K562 (cell line): Measurements from ENCODE around the gene ARAF. TPM values are rescaled to one million over a fixed set of nuclear protein-coding genes. Genes with fewer than 3 reads are reported as not detected.

Experiments
- ATAC-seq: fragments of 200-7000 bp; cut with Tn5 transposase; 3 replicates; pipeline ENCODE4 v1.9.1; 2020; ENCODE audit warnings: moderate library complexity
- BruUV-seq: library from RNA; stranded (reverse); fragments of 400-500 nt; replicated peaks from 2 replicates; lab custom pipeline; 2021; lab: Mats Ljungman, UMichigan
- CTCF ChIA-PET: fragments of 300-600 bp; formaldehyde crosslinking; extraction: SDS; loops from one replicate; lab custom pipeline; 2021; ENCODE audit warnings: low intra/inter-chr PET ratio; lab: Yijun Ruan, JAX
- POLR2A ChIA-PET: fragments of 300-600, 350-650 bp; sonication (Branson Sonifier 250); formaldehyde crosslinking; extraction: SDS; loops from one replicate; lab custom pipeline; 2021; ENCODE audit warnings: antibody characterized with exemption, inconsistent platforms; lab: Yijun Ruan, JAX
- DNase-seq, 4 experiments: peaks; one replicate each; pipeline versions ENCODE4 v3.0.0 to v3.0.0-alpha.2; 2011 to 2018; ENCODE audit warnings: low spot score in 3 of 4, mixed read lengths in 3 of 4; ENCODE audit errors: extremely low read depth in 1 of 4
- FAIRE-seq: peaks from 2 replicates; lab custom pipeline; 2011; peaks lifted over from hg19 to GRCh38; lab: Jason Lieb, UNC
- H2AFZ ChIP-seq: 2 replicates; pipeline ENCODE4 v1.6.0; 2011; ENCODE audit warnings: low read depth, low read length, control low read depth, inconsistent platforms
- H3K27ac ChIP-seq: fragments of 200-600 bp; 3 replicates; pipeline ENCODE4 v1.8.0; 2011; ENCODE audit warnings: low read depth, mild to moderate bottlenecking, control low read depth, inconsistent platforms, low read length, moderate library complexity, mixed read lengths; ENCODE audit errors: extremely low read depth
- H3K27me3 ChIP-seq, 2 experiments: fragments of 300-600 bp in 1 of 2; 2 replicates in 1 of 2; 3 replicates in 1 of 2; pipeline versions ENCODE4 v1.6.0 to v1.8.0; 2011; ENCODE audit warnings: inconsistent platforms in 2 of 2, low read length in 2 of 2, mild to moderate bottlenecking in 1 of 2, mixed read lengths in 1 of 2, moderate library complexity in 1 of 2; ENCODE audit not compliant: control insufficient read depth in 2 of 2, insufficient read depth in 2 of 2
- H3K36me3 ChIP-seq: fragments of 300-600 bp; 3 replicates; pipeline ENCODE4 v1.8.0; 2011; ENCODE audit warnings: mild to moderate bottlenecking, low read length, inconsistent platforms; ENCODE audit not compliant: control insufficient read depth, insufficient read depth
- H3K4me1 ChIP-seq, 2 experiments: fragments of 200-600 bp in 1 of 2; replicated peaks in 1 of 2; 2 replicates in 1 of 2; 3 replicates in 1 of 2; pipeline versions ENCODE4 v1.5.1 to v1.8.0; 2011; ENCODE audit warnings: inconsistent platforms in 2 of 2, low read length in 2 of 2, mild to moderate bottlenecking in 1 of 2, mixed read lengths in 1 of 2, moderate library complexity in 1 of 2; ENCODE audit not compliant: control insufficient read depth in 2 of 2, insufficient read depth in 2 of 2
- H3K4me2 ChIP-seq: 2 replicates; pipeline ENCODE4 v1.6.1; 2011; ENCODE audit warnings: low read length, control low read depth, inconsistent platforms, mixed read lengths; ENCODE audit not compliant: insufficient read depth
- H3K4me3 ChIP-seq: fragments of 200-600 bp; sonication (generic), shearing (Covaris generic); 2 replicates; pipeline ENCODE4 v1.5.1; 2016; ENCODE audit warnings: control low read depth, inconsistent platforms
- H3K79me2 ChIP-seq: fragments of 200-600 bp; 3 replicates; pipeline ENCODE4 v1.8.0; 2011; ENCODE audit warnings: low read length, inconsistent platforms; ENCODE audit not compliant: control insufficient read depth, insufficient read depth
- H3K9ac ChIP-seq, 2 experiments: 2 replicates each; pipeline versions ENCODE4 v1.6.0 to v1.6.1; 2011; ENCODE audit warnings: low read depth in 2 of 2, low read length in 2 of 2, control low read depth in 1 of 2, inconsistent platforms in 1 of 2, mild to moderate bottlenecking in 1 of 2, mixed read lengths in 1 of 2; ENCODE audit not compliant: insufficient read depth in 1 of 2
- H3K9me1 ChIP-seq: one replicate; pipeline ENCODE4 v1.6.0; 2011; ENCODE audit warnings: inconsistent platforms, mild to moderate bottlenecking, low read length, moderate library complexity; ENCODE audit not compliant: control insufficient read depth, insufficient read depth
- H3K9me3 ChIP-seq: replicated peaks from 2 replicates; pipeline ENCODE4 v1.5.1; 2011; ENCODE audit warnings: low read depth, low read length, inconsistent platforms; ENCODE audit not compliant: control insufficient read depth, insufficient read depth
- H4K20me1 ChIP-seq: replicated peaks from 2 replicates; pipeline ENCODE4 v1.6.1; 2011; ENCODE audit warnings: low read length, inconsistent platforms, mixed read lengths; ENCODE audit not compliant: control insufficient read depth, insufficient read depth
- CTBP1 ChIP-seq: fragments of 450-650 bp; IDR thresholded peaks from 2 replicates; pipeline ENCODE4 v1.6.1; 2016; ENCODE audit warnings: borderline replicate concordance
- DMBX1 ChIP-seq: fragments of 250-450 bp; sonication (Bioruptor Pico); IDR thresholded peaks from 2 replicates; pipeline ENCODE4 v1.8.0; 2022; ENCODE audit warnings: inconsistent platforms, mild to moderate bottlenecking, moderate library complexity, borderline replicate concordance
- ILK ChIP-seq: fragments of 450-650 bp; IDR thresholded peaks from 2 replicates; pipeline ENCODE4 v1.6.1; 2016; ENCODE audit warnings: missing genetic modification characterization, low read depth, mild to moderate bottlenecking, missing compliant biosample characterization, moderate library complexity, borderline replicate concordance
- IRF2 ChIP-seq: sonication (generic); formaldehyde crosslinking; IDR thresholded peaks from 2 replicates; pipeline ENCODE4 v1.8.1; 2022; ENCODE audit warnings: mild to moderate bottlenecking, missing genetic modification reagents
- KLF1 ChIP-seq: fragments of 450-650 bp; IDR thresholded peaks from 2 replicates; pipeline ENCODE4 v1.6.1; 2016; ENCODE audit warnings: missing genetic modification characterization, missing compliant biosample characterization
- NCOR1 ChIP-seq: fragments of 450-650 bp; IDR thresholded peaks from 2 replicates; pipeline ENCODE4 v1.6.1; 2016; ENCODE audit warnings: mild to moderate bottlenecking, moderate library complexity
- PURB ChIP-seq: sonication (generic); formaldehyde crosslinking; IDR thresholded peaks from 2 replicates; pipeline ENCODE4 v1.9.0; 2021; ENCODE audit warnings: low read depth, mild to moderate bottlenecking, missing genetic modification reagents
- SOX6 ChIP-seq: fragments of 450-650 bp; IDR thresholded peaks from 2 replicates; pipeline ENCODE4 v1.6.1; 2014; ENCODE audit warnings: mild to moderate bottlenecking
- STAG1 ChIP-seq: sonication (generic); formaldehyde crosslinking; IDR thresholded peaks from 2 replicates; pipeline ENCODE4 v1.5.0; 2020; ENCODE audit warnings: missing genetic modification reagents, borderline replicate concordance
- TAL1 ChIP-seq: fragments of 450-650 bp; IDR thresholded peaks from 2 replicates; pipeline ENCODE4 v1.6.1; 2016; ENCODE audit warnings: mild to moderate bottlenecking
- TEAD2 ChIP-seq: fragments of 450-650 bp; IDR thresholded peaks from 2 replicates; pipeline ENCODE4 v1.6.1; 2016; ENCODE audit warnings: missing genetic modification characterization, control low read depth, missing compliant biosample characterization
- ZNF444 ChIP-seq: fragments of 250-450 bp; sonication (Bioruptor Pico); IDR thresholded peaks from 2 replicates; pipeline ENCODE4 v1.4.0; 2020; ENCODE audit warnings: mild to moderate bottlenecking, moderate library complexity
- WGBS: fragments of 100-300 bp; shearing (Covaris generic); methylation state at CpG from one replicate; pipeline ENCODE4 v1.1.6; 2016; ENCODE audit warnings: low coverage, mixed read lengths; ENCODE audit not compliant: insufficient coverage; ENCODE audit errors: missing lambda C conversion rate; 5-methylcytosine and 5-hydroxymethylcytosine counted together
- in situ Hi-C: fragments of 300-500 bp; cut with MboI; formaldehyde crosslinking; loops from 4 replicates; pipeline ENCODE4 v1.15.0; 2018; ENCODE audit warnings: inconsistent platforms, mixed read lengths
- intact Hi-C: fragments of 100-400 bp; cut with micrococcal nuclease; formaldehyde crosslinking; loops from 2 replicates; pipeline ENCODE4 v1.14.2; 2022
- polyA plus RNA-seq, 8 experiments: library from polyadenylated mRNA; depleted of rRNA in 4 of 8; stranded (reverse) in 5 of 8; unstranded in 3 of 8; fragments of >200 nt; fragmentation: Nextera tagmentation in 2 of 8; fragmentation: Illumina TruSeq in 1 of 8; extraction: Ambion mirVana in 2 of 8; extraction: Trizol in 1 of 8; gene quantifications; 2 replicates each; pipeline versions ENCODE4 v1.2.1 to v1.2.3, GENCODE V29; 2011 to 2014; ENCODE audit warnings: inconsistent platforms in 1 of 8, missing spikeins in 1 of 8
- total RNA-seq, 7 experiments: library from RNA; depleted of rRNA in 6 of 7; stranded (reverse); fragments of >200 nt in 6 of 7; fragmentation: Illumina TruSeq in 2 of 7; extraction: Trizol in 2 of 7; gene quantifications; 2 replicates each; pipeline versions ENCODE4 v1.2.1 to v1.2.3, GENCODE V29; 2011 to 2021; ENCODE audit warnings: low replicate concordance in 1 of 7
- TF ChIP-seq, protein P1 (sequence below), 2 experiments: fragments of 200-800 bp in 1 of 2; sonication (Bioruptor generic) in 1 of 2; sonication (generic) in 1 of 2; formaldehyde crosslinking in 1 of 2; IDR thresholded peaks in 1 of 2; conservative IDR thresholded peaks in 1 of 2; 2 replicates each; pipeline versions ENCODE4 v1.5.0 to v1.6.1; 2016 to 2020; ENCODE audit warnings: missing compliant biosample characterization in 1 of 2, missing genetic modification characterization in 1 of 2, missing genetic modification reagents in 1 of 2

Gene ARAF
- total and polyA plus RNA-seq, 9 of the 15 experiments (the other 6 are each of a cell fraction or from before 2014, with no cell fraction given), result 5.5 to 70.0 (median 29.4) TPM

GRCh38 chrX:47596256-47596655, 35.3 kb downstream of the ARAF start:
- H4K20me1 ChIP-seq, result no peaks in the 10 kb centered on the region
- no peaks in the 10 kb centered on the region for H3K9me1 ChIP-seq
- no TSS peak for BruUV-seq
- no peak for DNase-seq
- TF ChIP-seq DMBX1 (CRISPR knock-in tag), result no peak
- no peak for TF ChIP-seq PURB (CRISPR knock-in tag)
- no peak for TF ChIP-seq ZNF444 (CRISPR knock-in tag)
- TF ChIP-seq CTBP1, result no peak
- TF ChIP-seq STAG1 (CRISPR knock-in tag), result no peak
- no peak for TF ChIP-seq KLF1 (tag)
- no peak for TF ChIP-seq SOX6
- TF ChIP-seq TEAD2 (tag), result no peak
- TF ChIP-seq NCOR1, result no peak
- TF ChIP-seq, protein P1, sequence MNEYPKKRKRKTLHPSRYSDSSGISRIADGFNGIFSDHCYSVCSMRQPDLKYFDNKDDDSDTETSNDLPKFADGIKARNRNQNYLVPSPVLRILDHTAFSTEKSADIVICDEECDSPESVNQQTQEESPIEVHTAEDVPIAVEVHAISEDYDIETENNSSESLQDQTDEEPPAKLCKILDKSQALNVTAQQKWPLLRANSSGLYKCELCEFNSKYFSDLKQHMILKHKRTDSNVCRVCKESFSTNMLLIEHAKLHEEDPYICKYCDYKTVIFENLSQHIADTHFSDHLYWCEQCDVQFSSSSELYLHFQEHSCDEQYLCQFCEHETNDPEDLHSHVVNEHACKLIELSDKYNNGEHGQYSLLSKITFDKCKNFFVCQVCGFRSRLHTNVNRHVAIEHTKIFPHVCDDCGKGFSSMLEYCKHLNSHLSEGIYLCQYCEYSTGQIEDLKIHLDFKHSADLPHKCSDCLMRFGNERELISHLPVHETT (CRISPR knock-in tag; conservative IDR thresholded peaks at IDR 0.05 in 1 of 2, IDR thresholded peaks at IDR 0.05 in 1 of 2), result no peak
- no peak for TF ChIP-seq IRF2 (CRISPR knock-in tag)
- TF ChIP-seq TAL1, result no peak
- TF ChIP-seq ILK (tag), result no peak
- ChIA-PET CTCF (no interaction called here), POLR2A (interaction anchor here (0.6 kb wide), 1 partner anchor 10 kb away, joined by 3 read pairs; no protein-coding TSS in a partner anchor)
- H3K27me3 ChIP-seq, result no peaks in the 10 kb centered on the region
- no peak overlapping the region for H3K27ac ChIP-seq
- no peak for ATAC-seq
- intact Hi-C loops, result no loop called here
- no peak overlapping the region for H3K4me3 ChIP-seq
- in situ Hi-C loops, result no loop called here
- H2AFZ ChIP-seq, result no peak overlapping the region
- no peak overlapping the region for H3K9ac ChIP-seq
- H3K9me3 ChIP-seq, result peaks cover 3% of the 10 kb centered on the region; the same call in 1 of the 2 replicates
- FAIRE-seq, result no peak
- H3K36me3 ChIP-seq, result no peaks in the 10 kb centered on the region
- H3K79me2 ChIP-seq, result no peaks in the 10 kb centered on the region
- 38% methylated on average over 2 of the region's 2 CpGs for WGBS
- no peak overlapping the region for H3K4me2 ChIP-seq
- H3K4me1 ChIP-seq, result no peaks in the 10 kb centered on the region
